ENCODE results near the gene SMYD3. TPM values are rescaled to one million over a fixed set of nuclear protein-coding genes. Genes with fewer than 3 reads are reported as not detected.
"Not testable (repeated sequence)": the region's sequence is repeated elsewhere in the genome, so short reads cannot be mapped to it uniquely, and the experiment has no call there.

The SMYD3 gene
- total RNA-seq, 3 donors from 2014 or later (not counting 1 experiment from before 2014, with no cell fraction given), result 43.6 to 48.0 (median 46.1) TPM

- Mint-ChIP-seq H3K27ac (no peak overlapping the region), H3K27me3 (ENCODE audit: low read depth in 2 of 2) (no peaks in the 10 kb centered on the region), H3K36me3 (peaks cover 46% of the 10 kb centered on the region), H3K4me3 (no peak overlapping the region), H3K9me3 (peaks cover 7 to 8% of the 10 kb centered on the region in 2 donors), H3K4me1 (no peaks in the 10 kb centered on the region)
- no peak for TF ChIP-seq CTCF (IDR thresholded peaks at IDR 0.05)
- H3K27me3 ChIP-seq (ENCODE audit: control insufficient read depth, insufficient read depth, low read length), result no peaks in the 10 kb centered on the region
- no peak for DNase-seq
- peaks cover 2% of the 10 kb centered on the region for H3K9me3 ChIP-seq (ENCODE audit: control insufficient read depth, insufficient read depth, low read length)
- no peak for ATAC-seq
- no peaks in the 10 kb centered on the region for H3K36me3 ChIP-seq (ENCODE audit: control insufficient read depth, insufficient read depth, low read length)
- H3K27ac ChIP-seq (ENCODE audit: low read length), result no peak overlapping the region
- no peaks in the 10 kb centered on the region for H3K4me1 ChIP-seq (ENCODE audit: control insufficient read depth, insufficient read depth, low read length)
- intact Hi-C loops (cut with micrococcal nuclease), result no loop called here
- H3K4me3 ChIP-seq (ENCODE audit: low read length), result no peak overlapping the region
- WGBS (ENCODE audit: insufficient coverage), result 84% methylated on average over 2 of the region's 2 CpGs
Observed at GRCh38 chr1:245730801-245731200, 776.3 kb downstream of the SMYD3 start.

- H3K9me3 ChIP-seq (ENCODE audit: control insufficient read depth, insufficient read depth, low read length); H3K4me1 ChIP-seq (ENCODE audit: control insufficient read depth, insufficient read depth, low read length); H3K27me3 Mint-ChIP-seq (ENCODE audit: low read depth in 2 of 2); H3K4me3 ChIP-seq (ENCODE audit: low read length); ATAC-seq; intact Hi-C loops (cut with micrococcal nuclease); DNase-seq; H3K4me1 Mint-ChIP-seq; H3K27ac Mint-ChIP-seq; H3K36me3 ChIP-seq (ENCODE audit: control insufficient read depth, insufficient read depth, low read length); H3K4me3 Mint-ChIP-seq; H3K27ac ChIP-seq (ENCODE audit: low read length); H3K27me3 ChIP-seq (ENCODE audit: control insufficient read depth, insufficient read depth, low read length): not testable (repeated sequence)
- Mint-ChIP-seq H3K9me3 (peaks cover 9 to 10% of the 10 kb centered on the region in 2 donors), H3K36me3 (peaks cover 54% of the 10 kb centered on the region)
- WGBS (ENCODE audit: insufficient coverage), result 96% methylated on average over 2 of the region's 3 CpGs
Observed at GRCh38 chr1:245728035-245728434, 779.0 kb downstream of the SMYD3 start.

GRCh38 chr1:245721488-245721887 is 785.6 kb downstream of the SMYD3 start:
- Mint-ChIP-seq H3K4me1 (no peaks in the 10 kb centered on the region), H3K9me3 (peaks cover 3 to 5% of the 10 kb centered on the region in 2 donors), H3K4me3 (no peak overlapping the region), H3K36me3 (peaks cover 16% of the 10 kb centered on the region), H3K27me3 (ENCODE audit: low read depth in 2 of 2) (no peaks in the 10 kb centered on the region), H3K27ac (no peak overlapping the region)
- Histone ChIP-seq H3K4me1 (ENCODE audit: control insufficient read depth, insufficient read depth, low read length) (no peaks in the 10 kb centered on the region), H3K4me3 (ENCODE audit: low read length) (no peak overlapping the region), H3K9me3 (ENCODE audit: control insufficient read depth, insufficient read depth, low read length) (peaks cover 2% of the 10 kb centered on the region), H3K27ac (ENCODE audit: low read length) (no peak overlapping the region), H3K36me3 (ENCODE audit: control insufficient read depth, insufficient read depth, low read length) (no peaks in the 10 kb centered on the region), H3K27me3 (ENCODE audit: control insufficient read depth, insufficient read depth, low read length) (no peaks in the 10 kb centered on the region)
- intact Hi-C loops (cut with micrococcal nuclease), result no loop called here
- 86% methylated on average over 4 of the region's 4 CpGs for WGBS (ENCODE audit: insufficient coverage)
- no peak for TF ChIP-seq CTCF (IDR thresholded peaks at IDR 0.05)
- ATAC-seq, result no peak
- DNase-seq, result no peak

- no peak for TF ChIP-seq CTCF (IDR thresholded peaks at IDR 0.05)
Observed at GRCh38 chr1:245718951-245719350, 788.1 kb downstream of the SMYD3 start.

More at GRCh38 chr1:245718951-245719350, 788.1 kb downstream of the SMYD3 start:
- H3K27ac Mint-ChIP-seq, result no peak overlapping the region
- DNase-seq (no peak), ATAC-seq (no peak)
- Histone ChIP-seq H3K9me3 (ENCODE audit: control insufficient read depth, insufficient read depth, low read length) (no peaks in the 10 kb centered on the region), H3K27ac (ENCODE audit: low read length) (no peak overlapping the region), H3K4me3 (ENCODE audit: low read length) (no peak overlapping the region), H3K4me1 (ENCODE audit: control insufficient read depth, insufficient read depth, low read length) (no peaks in the 10 kb centered on the region), H3K36me3 (ENCODE audit: control insufficient read depth, insufficient read depth, low read length) (no peaks in the 10 kb centered on the region), H3K27me3 (ENCODE audit: control insufficient read depth, insufficient read depth, low read length) (no peaks in the 10 kb centered on the region)
- 94% methylated on average over 4 of the region's 4 CpGs for WGBS (ENCODE audit: insufficient coverage)
- H3K4me3 Mint-ChIP-seq, result no peak overlapping the region
- H3K27me3 Mint-ChIP-seq (ENCODE audit: low read depth in 2 of 2), result no peaks in the 10 kb centered on the region
- no peaks in the 10 kb centered on the region for H3K9me3 Mint-ChIP-seq
- intact Hi-C loops (cut with micrococcal nuclease), result no loop called here
- no peaks in the 10 kb centered on the region for H3K4me1 Mint-ChIP-seq
- no peaks in the 10 kb centered on the region for H3K36me3 Mint-ChIP-seq

Data from natural killer cell (primary cell).